Measurements from ENCODE around the gene NR2F2.
A peak's percentile ranks its signal among the peaks of the same experiment; 100 is the strongest.

- no peak for TF ChIP-seq EP300 (IDR thresholded peaks at IDR 0.05)
- TF ChIP-seq CTCF (IDR thresholded peaks at IDR 0.05), result peak in 3 of 4 experiments; percentile 34 to 45 (median 39)
- no peak for TF ChIP-seq POLR2A (IDR thresholded peaks at IDR 0.05)
- TF ChIP-seq POLR2AphosphoS5 (IDR thresholded peaks at IDR 0.05), result peak in 2 of 4 donors; percentile 5 to 10
Observed at GRCh38 chr15:96353930-96354730, 23.6 kb downstream of the NR2F2 start.
